KOPT-K1 (cell line): ENCODE data around the gene GPC3.

ENCODE experiments used
- H3K27ac ChIP-seq: fragments of 200-600 bp; sonication (generic); 2 replicates; pipeline ENCODE4 v1.5.1; 2016; ENCODE audit warnings: antibody characterized with exemption, mild to moderate bottlenecking, low read depth, low read length; ENCODE audit not compliant: poor library complexity, severe bottlenecking
- H3K36me3 ChIP-seq: fragments of 200-600 bp; sonication (generic); 2 replicates; pipeline ENCODE4 v1.5.1; 2017; ENCODE audit warnings: antibody characterized with exemption, mild to moderate bottlenecking, low read length, moderate library complexity; ENCODE audit not compliant: insufficient read depth
- H3K9me3 ChIP-seq: fragments of 200-600 bp; sonication (generic); 2 replicates; pipeline ENCODE4 v1.5.1; 2017; ENCODE audit warnings: antibody characterized with exemption, low read length, mild to moderate bottlenecking; ENCODE audit not compliant: insufficient read depth, poor library complexity, severe bottlenecking

The GPC3 gene

DNA sequence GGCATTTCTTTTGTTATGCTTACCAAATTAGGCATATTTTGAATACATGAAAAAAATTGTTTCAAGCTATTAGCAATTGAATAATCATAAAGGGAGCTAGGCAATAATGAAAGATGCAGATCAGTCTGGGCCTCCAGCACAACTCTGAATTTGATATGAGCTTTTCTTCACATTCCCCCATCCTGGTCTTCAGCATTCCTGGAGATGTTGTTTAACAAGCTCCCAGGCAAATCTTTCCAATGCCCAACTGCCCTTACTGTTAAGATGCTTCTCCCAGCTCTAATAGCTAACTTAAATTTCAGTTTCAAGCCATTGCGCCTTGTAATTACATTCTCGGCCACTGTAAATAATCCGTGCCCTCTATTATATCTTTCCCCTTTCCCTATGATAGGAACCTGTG, 19.2 kb downstream of the GPC3 start:
- no peak overlapping the region for H3K27ac ChIP-seq
- H3K36me3 ChIP-seq = no peaks in the 10 kb centered on the region
- no peaks in the 10 kb centered on the region for H3K9me3 ChIP-seq

DNA sequence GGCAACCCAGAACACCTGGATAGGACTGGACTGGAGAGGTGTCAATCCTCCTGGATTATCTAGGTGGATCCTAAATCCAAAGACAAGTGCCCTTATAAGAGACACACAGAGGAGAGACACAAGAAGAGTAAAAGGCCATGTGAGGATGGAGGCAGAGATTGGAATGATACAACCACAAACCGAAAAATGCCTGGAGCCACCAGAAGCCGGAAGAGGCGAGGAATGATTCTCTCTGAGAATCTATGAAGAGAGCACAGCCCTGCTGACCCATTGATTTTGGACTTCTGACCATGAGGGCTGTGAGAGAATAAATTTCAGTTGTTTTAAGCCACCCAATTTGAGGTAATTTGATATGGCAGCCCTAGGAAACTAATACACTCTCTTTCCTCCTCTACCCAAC, 20.1 kb downstream of the GPC3 start:
- no peak overlapping the region for H3K27ac ChIP-seq
- no peaks in the 10 kb centered on the region for H3K36me3 ChIP-seq
- no peaks in the 10 kb centered on the region for H3K9me3 ChIP-seq

- no peak overlapping the region for H3K27ac ChIP-seq
- H3K9me3 ChIP-seq = no peaks in the 10 kb centered on the region
- H3K36me3 ChIP-seq = no peaks in the 10 kb centered on the region
These were observed 24.3 kb downstream of the GPC3 start for GRCh38 chrX:133961046-133961445.

GRCh38 chrX:133959972-133960371, 25.4 kb downstream of the GPC3 start:
- no peaks in the 10 kb centered on the region for H3K9me3 ChIP-seq
- no peaks in the 10 kb centered on the region for H3K36me3 ChIP-seq
- H3K27ac ChIP-seq = no peak overlapping the region

DNA sequence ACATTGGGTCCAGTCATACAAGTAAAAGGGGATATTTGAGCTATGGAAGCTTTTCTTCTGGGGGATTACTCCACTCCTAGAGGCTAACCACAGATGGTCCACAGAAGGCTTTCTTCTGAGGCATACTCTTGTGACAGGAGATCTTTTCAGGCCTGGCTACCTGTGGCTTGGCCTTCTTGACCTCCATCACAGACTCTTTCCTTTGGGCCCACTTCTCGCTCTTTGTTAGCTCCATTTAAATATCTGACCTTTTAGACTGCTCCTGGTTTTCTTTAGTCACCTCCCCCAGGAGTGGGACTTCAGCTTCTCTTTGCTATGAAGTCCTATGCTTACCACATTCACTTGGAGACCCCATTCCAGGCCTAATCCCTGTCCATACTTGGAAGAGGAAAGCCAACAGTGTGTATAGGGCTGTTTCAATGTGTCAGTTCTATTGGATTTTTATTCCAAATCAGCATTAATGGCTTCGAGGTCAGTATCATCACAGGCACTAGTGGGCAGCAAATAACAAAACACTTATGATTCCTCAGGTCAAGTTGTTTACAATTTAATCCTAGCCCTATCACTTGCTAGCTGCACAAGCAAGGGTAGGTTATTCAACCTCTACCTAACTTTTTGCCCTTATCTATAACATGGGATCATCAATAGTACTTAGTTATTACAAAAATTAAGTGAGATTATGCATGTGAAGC, 26.3 kb downstream of the GPC3 start:
- Histone ChIP-seq H3K27ac (no peak overlapping the region), H3K9me3 (no peaks in the 10 kb centered on the region), H3K36me3 (no peaks in the 10 kb centered on the region)

GRCh38 chrX:133956570-133957340, 28.6 kb downstream of the GPC3 start:
- Histone ChIP-seq H3K27ac (no peak overlapping the region), H3K9me3 (peaks cover 4% of the 10 kb centered on the region), H3K36me3 (no peaks in the 10 kb centered on the region)

DNA sequence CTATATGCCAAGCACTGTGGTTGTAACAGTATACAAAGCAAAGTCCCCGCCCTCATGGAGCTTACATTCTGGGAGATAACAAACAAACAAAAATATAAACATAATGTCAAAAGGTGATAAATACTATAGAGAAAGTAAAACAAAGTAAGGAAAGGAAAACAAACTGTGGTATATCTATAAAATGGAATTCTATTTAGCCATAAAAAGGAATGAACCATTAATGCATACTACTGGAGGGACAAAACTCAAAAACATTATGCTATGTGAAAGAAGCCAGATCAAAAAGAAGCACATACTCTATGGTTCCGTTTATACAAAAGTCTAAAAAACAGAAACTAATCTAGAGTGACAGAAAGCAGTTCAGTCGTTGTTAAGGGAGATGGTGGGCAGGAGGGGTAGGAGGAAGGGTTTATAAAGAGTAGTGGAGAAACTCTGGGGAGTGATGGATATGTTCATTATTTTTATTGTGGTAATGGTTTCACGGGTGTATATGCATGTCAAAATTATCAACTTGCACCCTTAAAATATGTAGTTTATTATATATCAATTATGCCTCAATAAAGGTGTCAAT, 31.5 kb downstream of the GPC3 start:
- no peaks in the 10 kb centered on the region for H3K36me3 ChIP-seq
- H3K9me3 ChIP-seq = peaks cover 4% of the 10 kb centered on the region
- no peak overlapping the region for H3K27ac ChIP-seq

- H3K27ac ChIP-seq = no peak overlapping the region
- H3K36me3 ChIP-seq = no peaks in the 10 kb centered on the region
- peaks cover 4% of the 10 kb centered on the region for H3K9me3 ChIP-seq
These were observed 32.3 kb downstream of the GPC3 start for GRCh38 chrX:133953078-133953477.

DNA sequence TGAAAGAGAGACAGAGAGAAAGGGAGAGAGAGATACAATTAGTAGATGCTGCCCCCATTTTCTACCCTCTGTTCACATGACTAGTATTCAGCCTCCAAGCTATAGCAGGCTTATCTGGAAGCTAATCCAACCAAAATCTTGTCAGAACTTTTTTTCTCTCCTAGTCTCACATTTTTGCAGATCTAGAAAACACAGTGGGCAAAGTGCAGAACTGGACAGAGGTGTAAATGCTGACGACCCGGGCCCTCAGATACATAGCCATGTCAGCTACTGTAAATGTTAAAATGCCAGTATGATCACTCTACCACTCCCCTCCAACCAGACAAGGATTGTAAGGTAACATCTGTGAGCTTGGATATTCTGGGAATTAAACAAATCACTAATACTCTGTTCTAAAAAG, 34.3 kb downstream of the GPC3 start:
- peaks cover 4% of the 10 kb centered on the region for H3K9me3 ChIP-seq
- H3K36me3 ChIP-seq = no peaks in the 10 kb centered on the region
- H3K27ac ChIP-seq = no peak overlapping the region

DNA sequence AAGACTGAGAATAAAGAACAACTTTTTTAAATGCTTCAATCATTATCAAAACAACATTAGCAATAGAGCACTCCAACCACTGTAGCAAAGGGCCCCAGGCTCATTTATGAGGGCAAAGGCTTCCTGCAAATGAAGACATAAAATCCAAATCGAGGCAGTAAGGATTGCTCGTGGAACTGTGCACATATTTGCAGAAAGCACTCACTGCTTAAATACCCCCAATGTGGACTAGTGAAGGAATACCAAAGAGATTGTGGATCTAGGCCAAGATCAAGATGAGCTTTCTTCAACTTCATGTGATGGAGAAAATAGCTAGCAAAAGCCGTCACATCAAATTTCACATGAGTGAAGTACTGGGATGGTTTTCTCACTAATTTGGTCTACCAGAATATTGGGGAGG, 35.2 kb downstream of the GPC3 start:
- H3K9me3 ChIP-seq = peaks cover 4% of the 10 kb centered on the region
- H3K27ac ChIP-seq = no peak overlapping the region
- no peaks in the 10 kb centered on the region for H3K36me3 ChIP-seq

DNA sequence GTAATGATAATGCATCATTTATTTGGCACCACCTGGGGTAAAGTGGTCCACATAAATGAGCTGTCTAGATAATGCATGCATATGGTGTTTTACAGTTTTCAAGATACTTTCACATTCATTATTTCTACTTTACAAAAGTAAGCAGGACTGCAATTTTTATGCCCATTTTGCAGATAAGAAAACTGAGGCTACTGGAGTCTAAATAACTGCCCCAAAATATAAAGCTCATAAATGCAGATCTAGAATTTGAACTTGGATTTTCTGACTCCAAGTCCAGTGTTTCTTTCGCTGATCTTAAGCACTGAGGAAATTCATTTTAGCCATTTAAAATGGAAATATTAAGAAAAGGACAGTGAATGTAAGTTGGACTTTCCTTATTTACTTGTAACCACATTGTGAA, 36.5 kb downstream of the GPC3 start:
- Histone ChIP-seq H3K9me3 (peaks cover 1% of the 10 kb centered on the region), H3K27ac (no peak overlapping the region), H3K36me3 (no peaks in the 10 kb centered on the region)

DNA sequence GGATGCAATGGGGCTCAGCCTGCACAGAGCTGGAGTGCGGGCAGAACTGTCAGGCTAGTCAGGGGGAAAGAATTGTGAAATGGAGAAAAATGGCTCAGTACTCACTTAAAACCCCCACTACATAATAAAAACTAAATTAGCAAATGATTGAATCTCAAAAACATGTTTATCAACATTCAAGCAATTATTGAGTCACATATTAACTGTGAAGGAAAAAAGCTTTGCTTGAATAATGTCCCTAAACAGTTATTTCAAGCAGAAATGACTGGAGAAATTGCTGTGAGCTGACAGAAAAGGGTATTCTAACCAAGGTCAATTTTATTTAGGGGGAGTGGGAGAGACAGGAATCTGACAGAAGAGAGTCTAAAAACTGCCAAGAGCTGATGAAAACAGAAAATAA, 37.4 kb downstream of the GPC3 start:
- Histone ChIP-seq H3K9me3 (no peaks in the 10 kb centered on the region), H3K27ac (no peak overlapping the region), H3K36me3 (no peaks in the 10 kb centered on the region)

- Histone ChIP-seq H3K9me3 (no peaks in the 10 kb centered on the region), H3K27ac (no peak overlapping the region), H3K36me3 (no peaks in the 10 kb centered on the region)
These were observed 38.4 kb downstream of the GPC3 start for GRCh38 chrX:133947022-133947421.

DNA sequence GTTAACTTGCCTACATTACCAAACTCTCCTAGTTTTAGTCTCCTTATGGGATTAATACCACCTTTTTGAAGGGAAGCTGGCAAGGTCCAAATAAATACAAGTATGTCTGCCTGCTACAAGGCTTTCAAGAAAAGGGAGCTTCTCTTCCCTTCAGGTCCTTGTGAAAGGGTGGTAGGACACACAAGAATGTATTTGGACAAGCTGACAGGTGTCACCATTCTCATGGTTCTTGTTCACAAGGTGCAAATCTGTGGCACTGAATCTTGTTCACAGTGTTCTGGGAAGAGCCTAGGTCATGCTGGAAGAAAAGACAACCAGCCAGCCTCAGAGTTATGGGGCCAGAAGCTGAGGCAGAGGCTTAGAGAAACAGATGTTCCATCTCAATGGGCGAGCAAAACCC, 41.9 kb downstream of the GPC3 start:
- H3K9me3 ChIP-seq = no peaks in the 10 kb centered on the region
- no peak overlapping the region for H3K27ac ChIP-seq
- H3K36me3 ChIP-seq = no peaks in the 10 kb centered on the region

GRCh38 chrX:133939655-133940302, 45.6 kb downstream of the GPC3 start:
- no peaks in the 10 kb centered on the region for H3K36me3 ChIP-seq
- H3K27ac ChIP-seq = no peak overlapping the region
- no peaks in the 10 kb centered on the region for H3K9me3 ChIP-seq
